HepG2 (cell line): ENCODE measurements around the gene TANGO6.

Source experiments
- NR3C1 ChIP-seq: sonication (generic); formaldehyde crosslinking; IDR thresholded peaks from 2 replicates; pipeline ENCODE4 v1.4.0; 2020; ENCODE audit warnings: missing genetic modification reagents
- ZNF367 ChIP-seq: sonication (generic); formaldehyde crosslinking; IDR thresholded peaks from 2 replicates; pipeline ENCODE4 v1.4.0; 2020; ENCODE audit warnings: missing genetic modification reagents, borderline replicate concordance
- ZNF749 ChIP-seq: sonication (generic); formaldehyde crosslinking; IDR thresholded peaks from 2 replicates; pipeline ENCODE4 v1.8.0; 2022; ENCODE audit warnings: mild to moderate bottlenecking, missing genetic modification reagents, moderate library complexity, borderline replicate concordance
- TF ChIP-seq, protein P1 (sequence below): sonication (generic); formaldehyde crosslinking; IDR thresholded peaks from 2 replicates; pipeline ENCODE4 v1.5.0; 2020; ENCODE audit warnings: mild to moderate bottlenecking, missing genetic modification reagents, moderate library complexity

DNA sequence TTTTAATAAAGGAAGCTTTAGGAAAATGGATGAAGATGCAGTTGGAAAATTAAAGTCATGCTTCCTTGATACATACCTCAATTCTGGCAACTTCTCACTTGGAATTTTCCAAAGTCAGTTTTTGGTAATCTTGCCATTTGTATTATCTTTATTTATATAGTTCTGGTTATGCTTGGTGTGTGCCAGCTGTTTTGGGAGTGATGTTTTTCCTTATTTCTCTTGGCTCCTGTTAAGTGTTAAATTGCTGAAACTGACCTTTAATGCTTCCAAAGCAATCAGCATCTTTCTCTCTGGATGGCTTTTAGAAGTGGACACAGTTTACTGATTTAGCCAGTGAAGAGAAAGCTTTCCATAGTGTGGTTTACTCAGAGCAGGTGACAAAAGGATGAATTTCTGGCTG is 192.0 kb downstream of the TANGO6 start:
- TF ChIP-seq, protein P1, sequence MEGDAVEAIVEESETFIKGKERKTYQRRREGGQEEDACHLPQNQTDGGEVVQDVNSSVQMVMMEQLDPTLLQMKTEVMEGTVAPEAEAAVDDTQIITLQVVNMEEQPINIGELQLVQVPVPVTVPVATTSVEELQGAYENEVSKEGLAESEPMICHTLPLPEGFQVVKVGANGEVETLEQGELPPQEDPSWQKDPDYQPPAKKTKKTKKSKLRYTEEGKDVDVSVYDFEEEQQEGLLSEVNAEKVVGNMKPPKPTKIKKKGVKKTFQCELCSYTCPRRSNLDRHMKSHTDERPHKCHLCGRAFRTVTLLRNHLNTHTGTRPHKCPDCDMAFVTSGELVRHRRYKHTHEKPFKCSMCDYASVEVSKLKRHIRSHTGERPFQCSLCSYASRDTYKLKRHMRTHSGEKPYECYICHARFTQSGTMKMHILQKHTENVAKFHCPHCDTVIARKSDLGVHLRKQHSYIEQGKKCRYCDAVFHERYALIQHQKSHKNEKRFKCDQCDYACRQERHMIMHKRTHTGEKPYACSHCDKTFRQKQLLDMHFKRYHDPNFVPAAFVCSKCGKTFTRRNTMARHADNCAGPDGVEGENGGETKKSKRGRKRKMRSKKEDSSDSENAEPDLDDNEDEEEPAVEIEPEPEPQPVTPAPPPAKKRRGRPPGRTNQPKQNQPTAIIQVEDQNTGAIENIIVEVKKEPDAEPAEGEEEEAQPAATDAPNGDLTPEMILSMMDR: no peak
- TF ChIP-seq NR3C1: no peak
- no peak for TF ChIP-seq ZNF749 (CRISPR knock-in tag)
- no peak for TF ChIP-seq ZNF367 (CRISPR knock-in tag)
